ENCODE measurements around the gene ZNF189.

Gene ZNF189

DNA sequence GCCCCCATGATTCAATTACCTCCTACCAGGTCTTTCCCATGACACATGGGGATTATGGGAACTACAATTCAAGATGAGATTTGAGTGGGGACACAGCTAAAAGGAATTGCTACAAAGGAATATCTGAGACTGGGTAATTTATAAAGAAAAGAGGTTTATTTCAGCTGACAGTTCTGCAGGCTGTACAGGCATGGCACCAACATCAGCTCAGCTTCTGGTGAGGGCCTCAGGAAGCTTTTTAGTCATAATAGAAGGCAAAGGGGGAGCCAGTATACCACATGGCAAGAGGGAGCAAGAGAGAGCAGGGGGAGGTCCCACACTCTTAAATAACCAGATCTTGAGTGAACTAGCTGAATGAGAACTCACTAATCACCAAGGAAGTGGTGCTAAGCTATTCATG is 48.1 kb downstream of the ZNF189 start:
- no peak for DNase-seq (ENCODE audit: low spot score)
- Histone ChIP-seq H3K27ac (no peak overlapping the region), H3K4me3 (no peak overlapping the region)
- TF ChIP-seq, protein P1, sequence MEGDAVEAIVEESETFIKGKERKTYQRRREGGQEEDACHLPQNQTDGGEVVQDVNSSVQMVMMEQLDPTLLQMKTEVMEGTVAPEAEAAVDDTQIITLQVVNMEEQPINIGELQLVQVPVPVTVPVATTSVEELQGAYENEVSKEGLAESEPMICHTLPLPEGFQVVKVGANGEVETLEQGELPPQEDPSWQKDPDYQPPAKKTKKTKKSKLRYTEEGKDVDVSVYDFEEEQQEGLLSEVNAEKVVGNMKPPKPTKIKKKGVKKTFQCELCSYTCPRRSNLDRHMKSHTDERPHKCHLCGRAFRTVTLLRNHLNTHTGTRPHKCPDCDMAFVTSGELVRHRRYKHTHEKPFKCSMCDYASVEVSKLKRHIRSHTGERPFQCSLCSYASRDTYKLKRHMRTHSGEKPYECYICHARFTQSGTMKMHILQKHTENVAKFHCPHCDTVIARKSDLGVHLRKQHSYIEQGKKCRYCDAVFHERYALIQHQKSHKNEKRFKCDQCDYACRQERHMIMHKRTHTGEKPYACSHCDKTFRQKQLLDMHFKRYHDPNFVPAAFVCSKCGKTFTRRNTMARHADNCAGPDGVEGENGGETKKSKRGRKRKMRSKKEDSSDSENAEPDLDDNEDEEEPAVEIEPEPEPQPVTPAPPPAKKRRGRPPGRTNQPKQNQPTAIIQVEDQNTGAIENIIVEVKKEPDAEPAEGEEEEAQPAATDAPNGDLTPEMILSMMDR (IDR thresholded peaks at IDR 0.05) = no peak

DNA sequence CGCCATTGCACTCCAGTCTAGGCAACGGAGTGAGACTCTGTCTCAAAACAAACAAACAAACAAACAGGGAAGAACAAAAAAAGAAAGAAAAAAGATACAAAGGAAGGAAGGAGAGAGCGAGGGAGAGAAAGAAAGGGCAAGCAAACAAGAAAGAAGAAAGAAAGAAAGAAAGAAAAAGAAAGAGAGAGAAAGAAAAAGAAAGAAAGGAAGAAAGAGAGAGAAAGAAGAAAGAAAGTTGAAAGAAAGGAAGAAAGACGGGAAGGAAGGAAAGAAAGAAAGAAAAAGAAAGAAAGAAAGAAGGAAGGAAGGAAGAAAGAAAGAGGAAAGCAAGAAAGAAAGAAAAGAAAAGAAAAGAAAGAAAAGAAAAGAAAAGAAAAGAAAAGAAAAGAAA is 50.0 kb downstream of the ZNF189 start:
- Histone ChIP-seq H3K4me3 (no peak overlapping the region), H3K27ac (no peak overlapping the region)
- DNase-seq (ENCODE audit: low spot score) = no peak
- TF ChIP-seq, protein P1 (IDR thresholded peaks at IDR 0.05) = no peak

DNA sequence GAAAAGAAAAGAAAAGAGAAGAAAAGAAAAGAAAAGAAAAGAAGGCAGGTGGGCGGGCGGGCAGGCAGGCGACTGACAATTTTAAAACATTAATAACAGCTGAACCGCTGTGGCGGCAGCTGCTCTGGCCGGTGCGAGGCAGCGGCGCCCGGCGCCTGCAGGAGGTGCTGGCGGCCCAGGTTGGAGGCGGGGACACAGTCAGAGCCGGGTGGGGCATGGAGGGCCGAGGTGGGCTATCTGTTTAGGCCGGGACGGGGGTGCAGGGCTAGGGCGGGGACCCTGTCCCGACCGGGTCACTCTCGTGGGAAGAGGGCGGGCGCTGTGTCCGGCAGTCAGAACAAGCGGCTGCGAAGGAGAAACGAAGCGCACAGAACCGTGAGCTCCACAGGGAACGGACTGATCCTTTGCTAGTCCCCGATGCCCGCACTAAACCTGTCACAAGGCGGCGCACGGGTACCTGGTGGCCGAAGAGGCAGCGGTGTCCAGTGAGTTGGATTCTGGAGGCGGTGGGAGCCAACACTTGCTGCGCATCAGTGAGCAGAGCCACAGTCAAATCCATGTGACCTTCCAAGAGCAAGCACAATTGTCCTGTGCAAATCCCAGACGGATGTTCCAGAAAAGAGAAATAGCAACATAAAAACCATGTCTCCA is 50.5 kb downstream of the ZNF189 start:
- TF ChIP-seq, protein P1 (IDR thresholded peaks at IDR 0.05) = peak; percentile 70
- Histone ChIP-seq H3K4me3 (peak overlapping the region; percentile 70), H3K27ac (no peak overlapping the region)
- DNase-seq (ENCODE audit: low spot score) = peak; percentile 78

DNA sequence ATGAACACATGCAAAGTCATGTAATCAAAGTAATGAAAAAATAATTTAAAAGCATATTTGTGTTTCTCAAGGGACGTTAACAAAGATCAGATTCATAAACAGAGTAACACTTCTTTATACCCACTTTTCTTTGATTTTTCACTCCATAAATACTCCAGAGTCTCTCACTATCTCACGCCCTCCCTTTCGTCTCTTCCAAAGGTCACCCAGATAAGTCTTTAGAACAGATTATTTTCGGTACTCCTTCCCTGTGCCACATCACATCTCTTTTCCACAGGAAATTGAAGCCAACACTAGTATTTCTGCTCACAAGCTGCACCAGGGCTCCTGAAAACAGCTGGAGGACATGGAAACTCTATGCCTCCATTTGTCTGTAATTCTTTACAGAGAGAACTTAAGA is 52.3 kb downstream of the ZNF189 start:
- no peak for DNase-seq (ENCODE audit: low spot score)
- Histone ChIP-seq H3K27ac (no peak overlapping the region), H3K4me3 (no peak overlapping the region)
- TF ChIP-seq, protein P1 (IDR thresholded peaks at IDR 0.05) = no peak

DNA sequence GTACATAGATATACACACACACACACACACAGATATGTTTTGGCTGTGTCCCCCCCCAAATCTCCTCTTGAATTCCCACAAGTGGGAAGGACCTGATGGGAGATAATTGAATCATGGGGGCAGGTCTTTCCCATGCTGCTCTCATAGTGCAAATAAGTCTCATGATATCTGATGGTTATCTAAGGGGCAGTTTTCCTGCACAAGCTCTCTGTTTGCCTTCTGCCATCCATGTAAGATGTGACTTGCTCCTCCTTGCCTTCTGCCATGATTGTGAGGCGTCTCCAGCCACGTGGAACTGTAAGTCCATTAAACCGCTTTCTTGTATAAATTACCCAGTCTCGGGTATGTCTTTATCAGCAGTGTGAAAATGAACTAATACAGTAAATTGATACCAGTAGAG is 52.8 kb downstream of the ZNF189 start:
- no peak overlapping the region for H3K4me3 ChIP-seq
- TF ChIP-seq, protein P1 (IDR thresholded peaks at IDR 0.05) = no peak
- DNase-seq (ENCODE audit: low spot score) = no peak
- H3K27ac ChIP-seq = no peak overlapping the region

DNA sequence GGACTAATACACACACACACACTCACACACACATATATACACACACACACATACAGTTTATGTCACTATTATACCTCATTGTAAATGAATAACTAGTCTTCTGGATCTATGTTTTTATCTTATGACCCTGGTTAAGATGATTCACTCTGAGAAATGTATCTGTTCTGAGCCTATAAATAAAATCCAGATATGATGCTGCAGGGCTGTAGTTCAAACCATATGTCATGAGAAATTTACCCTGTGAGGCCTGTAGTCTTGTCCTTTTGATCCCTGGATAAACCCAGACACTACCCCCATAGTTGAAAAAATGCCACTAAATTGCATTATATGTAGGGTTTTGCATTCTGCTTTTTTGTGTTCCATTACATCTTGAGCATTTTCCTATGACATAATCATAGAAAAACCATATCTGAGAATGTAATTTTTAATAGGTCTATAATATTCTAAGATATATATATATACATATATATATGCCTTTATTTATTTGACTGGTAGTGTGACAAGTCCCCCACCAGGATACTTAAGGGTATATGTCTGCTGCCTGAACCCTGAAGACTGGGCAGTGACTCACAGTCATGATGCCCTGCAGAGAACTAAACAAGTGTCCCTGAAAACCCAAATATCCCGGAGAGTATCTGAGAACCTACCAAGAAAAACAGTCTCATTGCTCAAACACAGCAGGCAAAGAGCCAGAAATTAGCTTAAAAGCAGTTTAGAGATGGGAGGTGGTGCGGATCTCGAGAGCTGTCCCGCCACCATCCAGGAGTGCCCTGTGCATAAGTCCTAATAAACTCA is 55.3 kb downstream of the ZNF189 start:
- TF ChIP-seq, protein P1 (IDR thresholded peaks at IDR 0.05) = no peak
- no peak for DNase-seq (ENCODE audit: low spot score)
- H3K4me3 ChIP-seq = no peak overlapping the region
- no peak overlapping the region for H3K27ac ChIP-seq

All from coronary artery (tissue), 2 donors.